Measurements from ENCODE around the gene DCAF12.
A peak's percentile ranks its signal among the peaks of the same experiment; 100 is the strongest.
"Not testable (repeated sequence)": the region's sequence is repeated elsewhere in the genome, so short reads cannot be mapped to it uniquely, and the experiment has no call there.

Gene DCAF12

DNA sequence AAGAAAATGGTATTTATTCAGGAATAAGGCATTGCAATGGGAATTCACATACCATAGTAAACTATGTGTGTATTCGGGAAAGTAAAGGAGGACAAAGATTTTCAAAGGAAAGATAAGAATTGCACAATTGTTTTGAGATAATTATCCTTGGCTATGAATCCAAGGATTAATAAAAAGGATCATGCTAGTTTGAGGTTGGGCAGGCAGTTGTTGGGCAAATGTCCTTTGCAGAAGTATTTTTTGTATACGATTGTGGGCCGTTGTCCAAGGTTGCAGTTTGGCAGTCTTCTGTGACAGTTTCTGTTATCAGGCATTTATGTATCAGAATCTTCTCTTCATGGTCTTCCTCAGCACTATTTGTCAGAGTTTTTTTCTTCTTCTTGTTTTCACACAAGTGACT, 67.2 kb downstream of the DCAF12 start:
- DNase-seq: no peak

GRCh38 chr9:34049630-34050384, 76.7 kb downstream of the DCAF12 start:
- no peak for DNase-seq

DNA sequence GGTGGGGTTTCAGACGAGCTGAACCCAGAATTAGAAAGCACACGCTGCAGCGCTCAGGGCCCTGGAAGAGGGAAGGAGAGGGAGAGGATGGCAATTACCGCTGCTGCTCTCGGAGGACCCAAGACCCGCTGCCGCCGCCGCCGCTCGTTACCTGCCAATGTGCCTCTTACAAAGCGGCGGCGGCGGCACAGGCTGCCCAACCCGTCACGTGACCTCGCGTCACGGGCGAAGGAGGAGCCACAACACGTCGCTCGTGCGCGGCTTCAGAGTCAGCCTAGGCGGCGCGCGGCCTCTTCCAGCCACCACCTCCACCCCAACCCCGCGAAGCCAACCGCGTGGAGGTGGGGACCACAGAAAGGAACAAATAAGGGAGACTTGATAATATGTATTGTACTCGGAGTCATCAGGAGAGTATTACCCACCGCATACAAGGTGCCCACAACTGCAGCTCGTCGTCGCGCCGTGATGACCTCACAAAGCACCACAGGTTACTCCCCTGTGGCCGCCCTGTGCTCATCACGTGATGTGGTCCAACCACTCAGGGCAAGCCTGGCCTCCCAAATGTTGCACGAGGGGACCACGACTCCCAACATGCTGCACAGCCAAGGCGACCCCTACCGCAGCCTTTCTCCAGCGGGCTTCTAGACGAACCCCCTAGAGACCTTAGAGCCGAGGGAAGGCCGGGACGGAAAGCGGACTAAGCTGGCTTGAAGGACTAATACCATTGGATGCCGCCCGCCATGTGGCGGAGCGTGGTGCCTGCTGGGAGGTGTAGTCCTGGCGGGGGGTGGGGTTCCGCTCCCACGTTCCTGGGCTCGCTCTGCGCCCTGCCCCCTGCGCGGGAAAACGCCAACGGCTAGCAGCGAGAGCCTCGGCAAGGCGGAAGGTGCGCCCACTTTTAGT, 77.5 kb downstream of the DCAF12 start, which contains the start of gene UBAP2:
UBAP2 (minus strand) TSS at position 161 of the 903 bp plus-strand sequence. CDS start 31,739 bp downstream, outside the sequence.
- peak; percentile 100 for DNase-seq

DNA sequence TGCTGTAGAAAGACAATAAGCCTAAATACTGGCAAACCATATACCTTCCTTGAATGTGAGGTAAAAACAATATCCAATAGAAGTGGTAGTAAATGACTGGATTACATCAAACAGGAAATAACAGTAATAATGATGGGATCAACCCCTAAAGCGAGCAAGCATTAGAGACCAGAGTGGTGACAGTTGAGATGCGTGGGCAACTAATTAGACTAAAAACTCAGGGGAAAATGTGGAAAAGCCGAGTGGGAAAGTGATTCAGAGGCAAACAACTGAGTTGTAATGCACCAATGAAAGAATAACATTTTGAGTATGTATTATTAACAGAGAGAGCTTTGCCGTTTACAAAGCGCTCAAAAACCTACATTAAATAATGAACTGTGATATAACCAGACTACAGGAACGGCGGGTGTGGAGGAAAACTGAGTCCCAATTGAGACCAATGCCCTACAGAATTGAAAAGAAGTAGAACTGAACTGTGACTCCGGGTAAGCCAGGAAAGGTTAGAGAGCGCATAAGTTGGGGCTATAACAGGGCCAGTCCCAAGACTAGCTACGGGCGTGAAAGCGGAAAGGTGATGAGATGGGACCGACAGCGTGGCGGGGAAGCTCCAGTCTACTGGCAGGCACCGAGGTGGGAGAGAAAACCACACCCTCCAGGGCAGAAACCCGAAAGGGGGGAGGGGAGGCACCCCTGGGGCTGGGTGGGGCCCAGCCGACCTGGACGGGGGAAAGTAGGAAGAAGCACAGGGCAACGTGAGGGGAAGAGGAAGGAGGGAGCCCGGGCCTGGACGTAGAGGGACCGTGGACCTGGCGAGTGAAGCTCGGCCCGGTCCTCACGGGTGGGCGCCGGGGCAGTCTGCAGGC, 78.4 kb downstream of the DCAF12 start:
- peak; percentile 78 for DNase-seq

GRCh38 chr9:34046784-34047379, 79.6 kb downstream of the DCAF12 start:
- no peak for DNase-seq

GRCh38 chr9:34045903-34046302, 80.6 kb downstream of the DCAF12 start:
- no peak for DNase-seq

DNA sequence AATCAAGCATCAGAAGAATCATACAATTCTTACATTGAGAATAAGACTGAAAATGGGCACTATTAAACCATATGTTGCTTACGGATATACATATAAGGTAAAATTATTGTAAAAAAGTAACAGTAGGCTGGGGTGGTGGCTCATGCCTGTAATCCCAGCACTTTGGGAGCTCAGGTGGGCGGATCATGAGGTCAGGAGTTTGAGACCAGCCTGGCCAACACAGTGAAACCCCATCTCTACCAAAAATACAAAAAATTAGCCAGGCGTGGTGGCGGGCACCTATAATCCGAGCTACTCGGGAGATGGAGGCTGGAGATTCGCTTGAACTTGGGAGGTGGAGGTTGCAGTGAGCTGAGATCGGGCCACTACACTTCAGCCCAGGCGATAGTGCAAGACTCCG, 84.4 kb downstream of the DCAF12 start:
- DNase-seq: not testable (repeated sequence)

- not testable (repeated sequence) for DNase-seq
These were observed 87.6 kb downstream of the DCAF12 start for GRCh38 chr9:34038851-34039250.

GRCh38 chr9:34037626-34038025, 88.9 kb downstream of the DCAF12 start:
- DNase-seq: peak; percentile 49

- DNase-seq: no peak
These were observed 89.9 kb downstream of the DCAF12 start for GRCh38 chr9:34036625-34037024.

Measured in NCI-H1092 treated with DMSO at 0.1 percent for 48 hours (cell line).